HepG2 (cell line): ENCODE measurements around the gene ANXA5. TPM values are rescaled to one million over a fixed set of nuclear protein-coding genes. Genes with fewer than 3 reads are reported as not detected.
A peak's percentile ranks its signal among the peaks of the same experiment; 100 is the strongest.

Source experiments
- ATAC-seq: fragments of 200-7000 bp; cut with Tn5 transposase; 3 replicates; pipeline ENCODE4 v1.9.1; 2020; ENCODE audit warnings: mild to moderate bottlenecking, moderate library complexity
- BruUV-seq: library from RNA; stranded (reverse); fragments of 400-500 nt; replicated peaks from 2 replicates; lab custom pipeline; 2021; lab: Mats Ljungman, UMichigan
- CTCF ChIA-PET: fragments of 300-600 bp; formaldehyde crosslinking; extraction: SDS; loops from one replicate; lab custom pipeline; 2021; ENCODE audit warnings: low total read pairs, inconsistent platforms, low intra/inter-chr PET ratio; lab: Yijun Ruan, JAX
- POLR2A ChIA-PET: fragments of 350-600 bp; sonication (Branson Sonifier 250); formaldehyde crosslinking; loops from one replicate; lab custom pipeline; 2020; ENCODE audit warnings: antibody characterized with exemption, inconsistent platforms; lab: Yijun Ruan, JAX
- DNase-seq: peaks from one replicate; pipeline ENCODE4 v3.0.0-alpha.2; 2015; ENCODE audit warnings: low spot score
- FAIRE-seq: peaks from 3 replicates; lab custom pipeline; 2011; peaks lifted over from hg19 to GRCh38; lab: Jason Lieb, UNC
- H2AFZ ChIP-seq: one replicate; pipeline ENCODE4 v1.6.1; 2011; ENCODE audit warnings: low read length, inconsistent platforms
- H3K27ac ChIP-seq: fragments of 300-600 bp; 3 replicates; pipeline ENCODE4 v1.8.0; 2011; ENCODE audit warnings: mixed run types, mild to moderate bottlenecking, mixed read lengths, low read length, inconsistent platforms; ENCODE audit not compliant: insufficient read depth; ENCODE audit errors: extremely low read length
- H3K27me3 ChIP-seq, 2 experiments: fragments of 200-600 bp in 1 of 2; 2 replicates in 1 of 2; 3 replicates in 1 of 2; pipeline versions ENCODE4 v1.6.0 to v1.8.0; 2011; ENCODE audit warnings: low read length in 2 of 2, mild to moderate bottlenecking in 2 of 2, moderate library complexity in 2 of 2, inconsistent platforms in 1 of 2; ENCODE audit not compliant: insufficient read depth in 2 of 2, control insufficient read depth in 1 of 2
- H3K36me3 ChIP-seq, 2 experiments: fragments of 200-600 bp in 1 of 2; replicated peaks in 1 of 2; 2 replicates in 1 of 2; 3 replicates in 1 of 2; pipeline versions ENCODE4 v1.5.1 to v1.8.0; 2011; ENCODE audit warnings: low read length in 2 of 2, inconsistent platforms in 1 of 2; ENCODE audit not compliant: insufficient read depth in 2 of 2, control insufficient read depth in 1 of 2
- H3K4me1 ChIP-seq: 2 replicates; pipeline ENCODE4 v1.5.1; 2012; ENCODE audit warnings: low read length, inconsistent platforms; ENCODE audit not compliant: insufficient read depth
- H3K4me2 ChIP-seq: 2 replicates; pipeline ENCODE4 v1.6.0; 2011; ENCODE audit warnings: low read depth, low read length, inconsistent platforms
- H3K4me3 ChIP-seq, 3 experiments: fragments of 200-600 bp in 1 of 3; sonication (generic), shearing (Covaris generic) in 1 of 3; replicated peaks in 1 of 3; 2 replicates each; pipeline ENCODE4 v1.5.1; 2011 to 2016; ENCODE audit warnings: low read length in 3 of 3, inconsistent platforms in 2 of 3, low read depth in 2 of 3, mild to moderate bottlenecking in 2 of 3, control low read depth in 1 of 3, mixed read lengths in 1 of 3; ENCODE audit not compliant: insufficient read depth in 1 of 3
- H3K79me2 ChIP-seq: one replicate; pipeline ENCODE4 v1.6.1; 2011; ENCODE audit warnings: low read length, inconsistent platforms; ENCODE audit not compliant: insufficient read depth
- H3K9ac ChIP-seq: 2 replicates; pipeline ENCODE4 v1.6.0; 2011; ENCODE audit warnings: mild to moderate bottlenecking, low read depth, low read length, inconsistent platforms; ENCODE audit not compliant: insufficient read depth
- H3K9me3 ChIP-seq: 2 replicates; pipeline ENCODE4 v1.5.1; 2012; ENCODE audit warnings: mild to moderate bottlenecking, low read length
- H4K20me1 ChIP-seq: 2 replicates; pipeline ENCODE4 v1.6.0; 2011; ENCODE audit warnings: inconsistent platforms, mild to moderate bottlenecking, low read length, moderate library complexity; ENCODE audit not compliant: insufficient read depth
- AHR ChIP-seq: IDR thresholded peaks from 2 replicates; pipeline ENCODE4 v1.6.1; 2018; ENCODE audit warnings: missing genetic modification reagents, missing compliant biosample characterization
- CBX2 ChIP-seq, 2 experiments: fragments of 200-600 bp in 1 of 2; sonication (generic); formaldehyde crosslinking in 1 of 2; IDR thresholded peaks; 2 replicates each; pipeline versions ENCODE4 v1.7.0 to v1.8.1; 2018 to 2022; ENCODE audit warnings: low read depth in 2 of 2, low read length in 1 of 2, mild to moderate bottlenecking in 1 of 2, missing genetic modification reagents in 1 of 2
- HDAC1 ChIP-seq: sonication (generic); formaldehyde crosslinking; IDR thresholded peaks from 2 replicates; pipeline ENCODE4 v1.5.1; 2020; ENCODE audit warnings: mild to moderate bottlenecking, missing genetic modification reagents
- HNF1B ChIP-seq: sonication (generic); formaldehyde crosslinking; IDR thresholded peaks from 2 replicates; pipeline ENCODE4 v1.5.1; 2020; ENCODE audit warnings: mild to moderate bottlenecking, moderate library complexity, missing genetic modification reagents
- KDM3A ChIP-seq: IDR thresholded peaks from 2 replicates; pipeline ENCODE4 v1.6.1; 2018; ENCODE audit warnings: low read depth, missing compliant biosample characterization
- REST ChIP-seq, 2 experiments: IDR thresholded peaks; 2 replicates each; pipeline ENCODE4 v1.6.1; 2011 to 2012; ENCODE audit warnings: low read length in 2 of 2, borderline replicate concordance in 1 of 2, low read depth in 1 of 2, mild to moderate bottlenecking in 1 of 2, moderate library complexity in 1 of 2
- TFAP4 ChIP-seq: sonication (generic); IDR thresholded peaks from 2 replicates; pipeline ENCODE4 v1.6.1; 2016; ENCODE audit warnings: low read depth, borderline replicate concordance
- WGBS: methylation state at CpG from one replicate; pipeline ENCODE4 v1.1.6; 2017; ENCODE audit warnings: low lambda C conversion rate; 5-methylcytosine and 5-hydroxymethylcytosine counted together
- in situ Hi-C: cut with HindIII; loops from 2 replicates; pipeline ENCODE4 v1.10.0; 2017; ENCODE audit warnings: low pct_unique_long_range_greater_than_20kb; ENCODE audit not compliant: extremely low pct_ligation_motif_present
- intact Hi-C: fragments of 100-400 bp; cut with micrococcal nuclease; formaldehyde crosslinking; loops from one replicate; pipeline ENCODE4 v1.10.0; 2022; ENCODE audit not compliant: unreplicated experiment
- polyA plus RNA-seq, 8 experiments: library from polyadenylated mRNA; depleted of rRNA in 3 of 8; stranded (reverse) in 7 of 8; unstranded in 1 of 8; fragments of >200 nt; fragmentation: Illumina TruSeq in 4 of 8; extraction: Trizol in 4 of 8; gene quantifications; 2 replicates each; pipeline versions ENCODE4 v1.2.1 to v1.2.3, GENCODE V29; 2011 to 2016; ENCODE audit warnings: low read depth in 4 of 8, missing spikeins in 1 of 8, mixed read lengths in 1 of 8; ENCODE audit not compliant: insufficient read depth in 1 of 8
- total RNA-seq, 5 experiments: library from RNA; depleted of rRNA; stranded (reverse); fragments of >200 nt; fragmentation: Illumina TruSeq; extraction: Trizol; gene quantifications; 2 replicates each; pipeline ENCODE4 v1.2.3, GENCODE V29; 2016; ENCODE audit warnings: low read depth in 1 of 5

ANXA5 gene
- total and polyA plus RNA-seq, 2 of the 13 experiments (the other 11 are each of a cell fraction or from before 2014, with no cell fraction given) = 209 to 342 TPM

DNA sequence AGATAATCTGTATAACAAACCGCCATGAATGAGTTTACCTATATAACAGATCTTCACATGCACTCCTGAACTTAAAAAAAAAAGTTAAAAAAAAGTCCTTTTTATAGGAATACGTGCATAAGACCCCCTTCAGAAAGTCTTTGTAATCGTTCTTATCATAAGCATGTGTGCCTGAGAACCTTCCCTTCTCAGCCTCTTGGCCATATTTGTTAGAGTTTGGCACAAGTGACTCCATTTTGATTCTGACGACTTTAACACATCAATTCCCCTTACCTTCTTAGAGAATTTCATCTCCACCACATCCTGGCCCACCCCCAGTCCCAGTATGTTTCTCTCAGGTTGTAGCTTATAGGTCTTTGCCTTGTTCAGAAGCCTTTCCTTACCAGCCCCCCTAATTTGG, 16.0 kb upstream of the ANXA5 start (continued):
- no peak for TF ChIP-seq REST (IDR thresholded peaks at IDR 0.05; ENCODE audit: borderline replicate concordance in 1 of 2, low read depth in 1 of 2, low read length in 2 of 2)
- no peak for TF ChIP-seq AHR (CRISPR knock-in tag)
- no peak for TF ChIP-seq CBX2 (IDR thresholded peaks at IDR 0.05; ENCODE audit: low read depth, low read length)
- no peak for TF ChIP-seq CBX2 (CRISPR knock-in tag; IDR thresholded peaks at IDR 0.05; ENCODE audit: low read depth)

DNA sequence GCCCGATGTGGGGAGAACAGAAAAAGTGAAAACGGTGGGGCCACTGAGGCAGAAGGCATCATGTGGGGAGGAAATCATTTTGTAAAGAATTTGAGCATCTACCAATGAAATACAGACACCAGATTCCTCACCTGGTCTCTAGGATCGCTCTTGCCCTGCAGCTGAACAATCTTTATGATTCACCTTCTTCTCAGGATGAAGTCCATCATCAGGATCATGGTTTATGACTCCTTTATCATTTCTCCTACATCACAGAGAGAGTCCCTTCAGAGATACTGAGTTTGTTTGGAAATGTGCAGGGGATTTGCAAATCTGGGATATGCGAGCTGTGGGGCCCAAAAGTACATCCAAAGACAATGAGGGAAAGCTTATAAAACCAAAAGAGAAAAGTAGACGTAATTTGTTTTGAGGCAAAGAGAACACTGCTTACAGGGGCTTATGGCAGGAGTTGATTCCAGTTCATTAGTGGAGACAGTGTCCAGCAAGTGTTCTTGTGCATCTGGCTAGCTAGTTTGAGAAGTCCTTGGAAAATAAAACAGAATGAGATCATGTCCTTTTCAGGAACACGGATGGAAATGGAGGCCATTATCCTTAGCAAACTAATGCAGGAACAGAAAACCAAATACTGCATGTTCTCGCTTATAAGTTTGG, 15.3 kb upstream of the ANXA5 start:
- Histone ChIP-seq H3K79me2 (no peaks in the 10 kb centered on the region), H3K36me3 (no peaks in the 10 kb centered on the region), H3K4me1 (peaks cover 7% of the 10 kb centered on the region; the same call in 1 of the 2 replicates), H4K20me1 (no peaks in the 10 kb centered on the region), H3K4me2 (peak overlapping the region; percentile 85)
- ChIA-PET CTCF (no interaction called here), POLR2A (interaction anchor here (1.1 to 2.4 kb wide), 4 partner anchors 16 to 89 kb away, joined by 3 to 15 read pairs (median 4); partner anchors contain the start of genes ANXA5 and EXOSC9)
- no TSS peak for BruUV-seq
- no peak for TF ChIP-seq HDAC1 (CRISPR knock-in tag)
- no peak for TF ChIP-seq KDM3A
- 0 out of 2 replicates have a peak, but pooled peaks have one; percentile 2 for TF ChIP-seq HNF1B (CRISPR knock-in tag)
- 0 out of 2 replicates have a peak, but pooled peaks have one; percentile 1 for TF ChIP-seq TFAP4
- TF ChIP-seq, all 625 proteins: peak for 2
- no peak overlapping the region for H2AFZ ChIP-seq
- peak overlapping the region; percentile 31 to 58 (median 47); a peak in 4 of 6 replicates for H3K4me3 ChIP-seq
- no peak overlapping the region for H3K27ac ChIP-seq
- no peak overlapping the region for H3K9ac ChIP-seq
- intact Hi-C loops (loop anchor here (5.0 kb wide), 1 partner anchor 35 kb away; no protein-coding TSS in a partner anchor), in situ Hi-C loops (no loop called here)
- WGBS = 42% methylated on average over 7 of the region's 7 CpGs
- FAIRE-seq = no peak
- peaks cover 0 to 4% of the 10 kb centered on the region in 2 experiments; a peak in 2 of 5 replicates for H3K27me3 ChIP-seq
- peak; percentile 36 for ATAC-seq
- no peak for DNase-seq
- no peaks in the 10 kb centered on the region for H3K9me3 ChIP-seq
